HL-60 (cell line): Measurements from ENCODE around the gene SEL1L.

Experiments used
- DNase-seq, 2 experiments: peaks; one replicate each; pipeline ENCODE4 v3.0.0-alpha.2; 2010 to 2020; ENCODE audit warnings: low read depth in 1 of 2, low spot score in 1 of 2
- H3K27ac ChIP-seq: fragments of 250-450 bp; sonication (Bioruptor Pico); replicated peaks from 2 replicates; pipeline ENCODE4 v1.5.1; 2020; ENCODE audit warnings: mild to moderate bottlenecking, moderate library complexity
- H3K27me3 ChIP-seq: fragments of 250-450 bp; sonication (Bioruptor Pico); 2 replicates; pipeline ENCODE4 v1.5.1; 2021; ENCODE audit warnings: mild to moderate bottlenecking, moderate library complexity; ENCODE audit not compliant: insufficient read depth, poor library complexity, severe bottlenecking
- H3K4me3 ChIP-seq: replicated peaks from 2 replicates; pipeline ENCODE4 v1.5.1; 2011; ENCODE audit warnings: mild to moderate bottlenecking, control low read depth, low read length; ENCODE audit not compliant: insufficient read depth
- CTCF ChIP-seq: IDR thresholded peaks from one replicate; pipeline ENCODE4 v1.5.1; 2011; ENCODE audit warnings: low read length, control low read depth, inconsistent platforms; ENCODE audit not compliant: insufficient read depth
- GABPA ChIP-seq: IDR thresholded peaks from 2 replicates; pipeline ENCODE4 v1.6.1; 2012; ENCODE audit warnings: low read depth
- POLR2AphosphoS5 ChIP-seq: IDR thresholded peaks from 2 replicates; pipeline ENCODE4 v1.6.1; 2012; ENCODE audit warnings: low read depth
- REST ChIP-seq: IDR thresholded peaks from 2 replicates; pipeline ENCODE4 v1.6.1; 2012; ENCODE audit warnings: low read depth; ENCODE audit not compliant: insufficient replicate concordance
- SPI1 ChIP-seq: IDR thresholded peaks from 2 replicates; pipeline ENCODE4 v1.6.1; 2012; ENCODE audit warnings: low read depth, mild to moderate bottlenecking, borderline replicate concordance

The SEL1L gene

GRCh38 chr14:81435048-81435390 is 98.6 kb downstream of the SEL1L start:
- Histone ChIP-seq H3K27me3 (peaks cover 19% of the 10 kb centered on the region), H3K27ac (no peak overlapping the region), H3K4me3 (no peak overlapping the region)
- TF ChIP-seq SPI1 (no peak), POLR2AphosphoS5 (no peak), REST (no peak), GABPA (no peak), CTCF (no peak)
- no peak for DNase-seq

- Histone ChIP-seq H3K27me3 (peaks cover 19% of the 10 kb centered on the region), H3K27ac (no peak overlapping the region), H3K4me3 (no peak overlapping the region)
- TF ChIP-seq CTCF, result no peak
- no peak for TF ChIP-seq POLR2AphosphoS5
- no peak for TF ChIP-seq REST
- no peak for TF ChIP-seq SPI1
- no peak for TF ChIP-seq GABPA
- no peak for DNase-seq
Observed at GRCh38 chr14:81434230-81434629, 99.4 kb downstream of the SEL1L start.

- H3K27me3 ChIP-seq, result peaks cover 19% of the 10 kb centered on the region
- no peak for TF ChIP-seq SPI1
- TF ChIP-seq REST, result peak; percentile 88
- TF ChIP-seq CTCF, result no peak
- no peak for DNase-seq
- H3K27ac ChIP-seq, result no peak overlapping the region
- H3K4me3 ChIP-seq, result no peak overlapping the region
Observed at GRCh38 chr14:81433378-81433777, 100.3 kb downstream of the SEL1L start.
